Measurements from ENCODE around the gene FYCO1. TPM values are rescaled to one million over a fixed set of nuclear protein-coding genes. Genes with fewer than 3 reads are reported as not detected.

FYCO1 gene
- total RNA-seq, 1 donor from 2014 or later: 7.9 TPM

GRCh38 chr3:45873036-45873435, 122.6 kb downstream of the FYCO1 start:
- H3K36me3 ChIP-seq (ENCODE audit: control insufficient read depth, insufficient read depth, low read length): no peaks in the 10 kb centered on the region
- H3K4me3 ChIP-seq (ENCODE audit: low read depth, low read length): no peak overlapping the region
- H3K27me3 ChIP-seq (ENCODE audit: control insufficient read depth, insufficient read depth, low read length): peaks cover 3% of the 10 kb centered on the region
- FAIRE-seq (no peak), DNase-seq (ENCODE audit: low read depth) (no peak)
- TF ChIP-seq CTCF (IDR thresholded peaks at IDR 0.05; ENCODE audit: insufficient read depth, low read length, severe bottlenecking): no peak

- no peak for TF ChIP-seq CTCF (IDR thresholded peaks at IDR 0.05; ENCODE audit: insufficient read depth, low read length, severe bottlenecking)
- no peaks in the 10 kb centered on the region for H3K36me3 ChIP-seq (ENCODE audit: control insufficient read depth, insufficient read depth, low read length)
- DNase-seq (ENCODE audit: low read depth) (no peak), FAIRE-seq (no peak)
- no peak overlapping the region for H3K4me3 ChIP-seq (ENCODE audit: low read depth, low read length)
- H3K27me3 ChIP-seq (ENCODE audit: control insufficient read depth, insufficient read depth, low read length): peaks cover 3% of the 10 kb centered on the region
Measured at GRCh38 chr3:45872569-45872968, 123.1 kb downstream of the FYCO1 start.

DNA sequence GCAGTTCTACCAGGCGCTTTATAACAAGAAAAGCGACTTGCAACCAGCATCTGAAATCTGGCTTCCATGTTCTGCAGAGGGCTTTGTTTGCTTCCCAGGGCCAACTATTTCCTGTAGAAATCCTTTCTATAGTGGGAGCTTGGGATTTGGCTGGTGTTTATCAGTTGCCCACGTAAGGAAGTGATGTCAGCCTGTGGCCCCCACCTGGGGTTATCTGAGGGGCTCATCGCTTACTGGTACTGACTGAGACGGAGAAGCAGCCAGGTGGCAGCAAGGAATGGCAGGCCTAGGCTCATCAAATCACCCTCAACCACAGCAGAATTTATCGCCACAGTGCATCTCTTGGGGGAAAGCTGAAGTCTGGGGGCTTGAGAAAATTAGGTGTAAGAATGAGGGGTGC, 123.8 kb downstream of the FYCO1 start:
- Histone ChIP-seq H3K4me3 (ENCODE audit: low read depth, low read length) (no peak overlapping the region), H3K27me3 (ENCODE audit: control insufficient read depth, insufficient read depth, low read length) (peaks cover 2% of the 10 kb centered on the region), H3K36me3 (ENCODE audit: control insufficient read depth, insufficient read depth, low read length) (no peaks in the 10 kb centered on the region)
- DNase-seq (ENCODE audit: low read depth) (no peak), FAIRE-seq (no peak)
- TF ChIP-seq CTCF (IDR thresholded peaks at IDR 0.05; ENCODE audit: insufficient read depth, low read length, severe bottlenecking): no peak

DNA sequence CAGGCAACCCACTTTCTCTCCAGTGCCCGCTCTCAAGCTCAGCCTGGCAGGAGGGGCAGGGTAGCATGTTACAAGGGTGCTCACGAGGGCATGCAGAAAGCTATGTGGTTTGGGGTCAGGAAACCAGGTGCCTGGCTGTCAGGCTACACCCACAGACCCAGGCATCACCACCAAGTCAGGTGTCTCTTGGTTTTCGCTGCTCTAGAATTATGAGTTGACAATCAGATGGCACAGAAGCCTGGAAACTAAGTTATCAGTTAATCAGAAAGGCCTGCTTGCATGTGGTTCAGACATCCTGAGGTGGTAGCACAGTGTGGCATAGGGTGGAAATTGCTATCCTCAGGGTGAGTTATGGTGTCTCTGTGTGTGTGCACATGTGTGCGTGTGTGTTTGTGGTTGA, 125.5 kb downstream of the FYCO1 start:
- no peak for FAIRE-seq
- DNase-seq (ENCODE audit: low read depth): no peak
- no peak for TF ChIP-seq CTCF (IDR thresholded peaks at IDR 0.05; ENCODE audit: insufficient read depth, low read length, severe bottlenecking)
- Histone ChIP-seq H3K27me3 (ENCODE audit: control insufficient read depth, insufficient read depth, low read length) (peaks cover 3% of the 10 kb centered on the region), H3K36me3 (ENCODE audit: control insufficient read depth, insufficient read depth, low read length) (no peaks in the 10 kb centered on the region), H3K4me3 (ENCODE audit: low read depth, low read length) (no peak overlapping the region)

DNA sequence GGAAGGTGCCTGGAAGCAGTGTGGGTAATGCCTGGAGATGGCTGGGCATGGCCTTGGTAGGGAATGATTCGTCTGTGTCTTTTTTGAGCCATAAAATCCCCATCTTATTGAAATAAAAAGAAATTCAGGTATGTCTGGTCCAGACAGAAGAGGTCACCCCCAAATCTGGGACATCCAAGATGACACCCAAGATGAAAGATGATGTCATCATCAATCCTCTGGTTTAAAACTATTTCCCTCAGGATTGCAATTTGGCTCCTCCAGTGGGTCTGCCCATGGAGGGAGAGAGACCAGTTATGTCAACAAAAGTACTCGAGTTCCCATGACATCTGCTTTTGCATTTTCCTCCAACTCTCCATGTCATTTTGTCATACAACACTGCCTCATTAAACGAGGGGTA, 126.0 kb downstream of the FYCO1 start:
- Histone ChIP-seq H3K36me3 (ENCODE audit: control insufficient read depth, insufficient read depth, low read length) (no peaks in the 10 kb centered on the region), H3K27me3 (ENCODE audit: control insufficient read depth, insufficient read depth, low read length) (peaks cover 6% of the 10 kb centered on the region), H3K4me3 (ENCODE audit: low read depth, low read length) (no peak overlapping the region)
- DNase-seq (ENCODE audit: low read depth) (no peak), FAIRE-seq (no peak)
- no peak for TF ChIP-seq CTCF (IDR thresholded peaks at IDR 0.05; ENCODE audit: insufficient read depth, low read length, severe bottlenecking)

DNA sequence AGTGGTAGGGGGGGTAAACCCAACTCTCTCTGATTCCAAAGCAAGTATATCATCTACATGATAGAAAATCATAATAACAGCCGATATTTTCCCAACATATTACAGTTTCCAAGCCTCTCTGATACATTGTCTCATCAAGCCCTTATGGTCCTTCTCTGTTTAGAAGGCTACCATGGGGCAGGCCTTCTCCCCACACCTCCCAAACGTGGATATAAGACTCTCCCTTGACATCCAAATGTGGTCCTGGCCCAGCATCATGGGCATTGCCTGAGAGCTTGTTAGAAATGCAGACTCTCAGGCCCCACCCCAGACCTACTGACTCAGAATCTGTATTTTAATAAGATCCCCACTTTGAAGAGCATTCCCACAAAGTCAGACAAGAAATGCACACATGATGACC, 127.0 kb downstream of the FYCO1 start:
- peaks cover 6% of the 10 kb centered on the region for H3K27me3 ChIP-seq (ENCODE audit: control insufficient read depth, insufficient read depth, low read length)
- H3K4me3 ChIP-seq (ENCODE audit: low read depth, low read length): no peak overlapping the region
- DNase-seq (ENCODE audit: low read depth) (no peak), FAIRE-seq (no peak)
- TF ChIP-seq CTCF (IDR thresholded peaks at IDR 0.05; ENCODE audit: insufficient read depth, low read length, severe bottlenecking): no peak
- no peaks in the 10 kb centered on the region for H3K36me3 ChIP-seq (ENCODE audit: control insufficient read depth, insufficient read depth, low read length)
